HG03196 (cell line): ENCODE measurements around the gene STOML1.
"Not testable (repeated sequence)": the region's sequence is repeated elsewhere in the genome, so short reads cannot be mapped to it uniquely, and the experiment has no call there.

Experiments used
- ATAC-seq: cut with Tn5 transposase; IDR thresholded peaks from one replicate; pipeline ENCODE4 v1.9.1; 2021; ENCODE audit not compliant: unreplicated experiment

The STOML1 gene

GRCh38 chr15:73987681-73988444 is 4.2 kb downstream of the STOML1 start:
- no peak for ATAC-seq

GRCh38 chr15:73987250-73987649 is 4.8 kb downstream of the STOML1 start:
- ATAC-seq: no peak

GRCh38 chr15:73986776-73987056 is 5.4 kb downstream of the STOML1 start:
- ATAC-seq: no peak

GRCh38 chr15:73986055-73986775 is 5.9 kb downstream of the STOML1 start:
- ATAC-seq: no peak

GRCh38 chr15:73985101-73985873 is 6.8 kb downstream of the STOML1 start:
- no peak for ATAC-seq

GRCh38 chr15:73984208-73984979 is 7.7 kb downstream of the STOML1 start:
- ATAC-seq: no peak

- ATAC-seq: no peak
Observed at GRCh38 chr15:73983773-73984172, 8.3 kb downstream of the STOML1 start.

- no peak for ATAC-seq
Observed at GRCh38 chr15:73983211-73983727, 8.8 kb downstream of the STOML1 start.

GRCh38 chr15:73982222-73982962 is 9.7 kb downstream of the STOML1 start:
- no peak for ATAC-seq

GRCh38 chr15:73981761-73982221 is 10.3 kb downstream of the STOML1 start:
- ATAC-seq: no peak

- no peak for ATAC-seq
Observed at GRCh38 chr15:73979636-73980035, 12.5 kb downstream of the STOML1 start.

GRCh38 chr15:73978896-73979295 is 13.2 kb downstream of the STOML1 start:
- ATAC-seq: no peak

- not testable (repeated sequence) for ATAC-seq
Observed at GRCh38 chr15:73975440-73976125, 16.5 kb downstream of the STOML1 start.

- not testable (repeated sequence) for ATAC-seq
Observed at GRCh38 chr15:73973683-73974200, 18.4 kb downstream of the STOML1 start.

- ATAC-seq: no peak
Observed at GRCh38 chr15:73972984-73973682, 19.0 kb downstream of the STOML1 start.

GRCh38 chr15:73969151-73969759 is 22.8 kb downstream of the STOML1 start:
- ATAC-seq: no peak

- no peak for ATAC-seq
Observed at GRCh38 chr15:73968461-73968860, 23.6 kb downstream of the STOML1 start.

- no peak for ATAC-seq
Observed at GRCh38 chr15:73965758-73966113, 26.4 kb downstream of the STOML1 start.
